Activated CD8-positive, alpha-beta memory T cell treated with anti-CD3 and anti-CD28 coated beads for 24 hours (primary cell): Measurements from ENCODE around the gene SSU72.
"Not testable (repeated sequence)": the region's sequence is repeated elsewhere in the genome, so short reads cannot be mapped to it uniquely, and the experiment has no call there.

Source experiments
- DNase-seq: peaks from one replicate; pipeline ENCODE4 v3.0.0-alpha.2; 2020

The SSU72 gene

DNA sequence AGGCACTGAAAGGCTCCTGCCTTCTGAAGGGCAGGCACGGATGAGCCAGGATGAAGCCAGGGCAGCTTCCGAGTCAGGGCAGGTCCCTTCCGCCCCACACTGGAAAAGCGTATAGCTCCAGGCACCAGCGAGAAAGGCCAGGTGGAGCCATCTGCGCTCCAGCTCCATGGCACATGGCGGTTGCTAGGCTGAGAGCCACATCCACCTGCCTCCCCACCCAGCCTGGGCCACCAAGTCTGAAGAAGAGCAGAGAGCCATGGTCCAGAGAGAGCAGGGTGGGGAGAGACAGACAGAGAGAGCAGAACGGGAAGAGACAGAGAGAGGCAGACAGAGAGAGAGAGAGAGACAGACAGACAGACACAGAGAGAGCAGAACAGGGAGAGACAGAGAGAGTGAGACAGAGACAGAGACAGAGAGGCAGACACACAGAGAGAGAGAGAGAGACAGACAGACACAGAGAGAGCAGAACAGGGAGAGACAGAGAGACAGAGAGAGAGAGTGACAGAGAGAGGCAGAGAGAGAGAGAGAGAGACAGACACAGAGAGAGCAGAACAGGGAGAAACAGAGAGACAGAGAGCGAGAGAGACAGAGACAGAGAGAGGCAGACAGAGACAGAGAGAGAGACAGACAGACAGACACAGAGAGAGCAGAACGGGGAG is 20.1 kb upstream of the SSU72 start:
- no peak for DNase-seq

GRCh38 chr1:1593834-1594601 is 19.4 kb upstream of the SSU72 start:
- no peak for DNase-seq

- DNase-seq = no peak
Observed at GRCh38 chr1:1591452-1591851, 16.8 kb upstream of the SSU72 start.

GRCh38 chr1:1583347-1584010 is 8.8 kb upstream of the SSU72 start:
- no peak for DNase-seq

DNA sequence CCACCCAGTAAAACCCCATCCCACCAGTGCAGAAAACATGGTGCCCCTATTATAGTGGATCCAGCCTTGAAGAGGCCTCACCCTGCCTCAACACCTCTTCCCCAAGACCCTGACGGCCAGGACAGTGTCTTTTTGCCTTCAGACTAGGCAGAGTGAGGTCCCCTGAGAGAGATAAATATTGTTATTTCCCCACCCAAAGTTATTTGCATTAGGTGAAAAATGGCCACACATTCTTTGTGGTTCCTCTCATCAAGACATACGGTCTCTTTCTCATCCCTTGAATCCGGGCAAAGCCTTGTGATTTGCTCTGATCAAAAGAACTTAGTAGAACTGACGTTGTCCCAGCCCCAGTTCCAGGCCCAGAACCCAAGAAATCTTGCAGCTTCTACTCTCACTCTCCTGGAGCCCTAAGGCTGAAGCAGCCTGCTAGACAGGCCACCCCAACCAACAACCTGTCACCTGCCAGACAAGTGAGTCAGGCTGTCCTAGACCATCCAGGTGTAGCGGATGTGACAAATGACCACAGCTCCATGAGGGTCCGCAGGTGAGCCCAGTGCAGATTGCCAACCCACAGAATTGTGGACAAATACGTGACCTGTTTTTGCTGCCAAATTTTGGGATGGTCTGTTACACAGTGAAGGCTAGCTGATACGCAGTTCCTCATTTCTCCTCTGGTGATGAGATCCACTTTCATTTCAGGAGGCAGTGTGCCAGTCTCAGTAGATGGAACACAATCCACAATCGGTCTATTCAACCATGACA is 8.1 kb upstream of the SSU72 start:
- no peak for DNase-seq

DNA sequence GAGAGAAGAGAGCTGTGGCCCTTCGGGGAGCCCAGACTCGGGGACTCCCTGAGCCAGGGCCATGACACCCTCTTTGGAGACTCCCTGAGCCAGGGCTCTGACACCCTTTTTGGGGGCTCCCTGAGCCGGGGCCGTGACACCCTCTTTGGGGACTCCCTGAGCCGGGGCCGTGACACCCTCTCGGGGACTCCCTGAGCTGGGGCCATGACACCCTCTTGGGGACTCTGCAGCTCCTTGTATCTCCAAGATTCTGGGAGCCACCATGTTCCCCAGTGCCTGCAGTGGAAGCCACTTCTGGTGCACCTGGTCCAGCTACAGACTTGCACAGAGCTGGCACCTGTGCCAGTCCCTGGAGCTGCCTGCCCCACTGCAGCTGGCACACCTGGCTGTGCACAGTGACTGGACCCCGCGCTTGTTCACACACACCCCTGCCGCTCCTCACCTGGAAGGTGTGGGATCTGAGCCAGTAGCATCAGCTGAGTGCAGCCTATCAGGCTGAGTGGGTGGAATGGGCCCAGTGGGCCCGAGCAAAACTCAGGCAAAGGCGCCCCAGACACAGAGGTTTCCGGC is 3.8 kb upstream of the SSU72 start:
- DNase-seq = no peak

- no peak for DNase-seq
Observed at GRCh38 chr1:1577367-1578011, 2.8 kb upstream of the SSU72 start.

GRCh38 chr1:1573843-1574720 is 581 bp downstream of the SSU72 start:
- no peak for DNase-seq

DNA sequence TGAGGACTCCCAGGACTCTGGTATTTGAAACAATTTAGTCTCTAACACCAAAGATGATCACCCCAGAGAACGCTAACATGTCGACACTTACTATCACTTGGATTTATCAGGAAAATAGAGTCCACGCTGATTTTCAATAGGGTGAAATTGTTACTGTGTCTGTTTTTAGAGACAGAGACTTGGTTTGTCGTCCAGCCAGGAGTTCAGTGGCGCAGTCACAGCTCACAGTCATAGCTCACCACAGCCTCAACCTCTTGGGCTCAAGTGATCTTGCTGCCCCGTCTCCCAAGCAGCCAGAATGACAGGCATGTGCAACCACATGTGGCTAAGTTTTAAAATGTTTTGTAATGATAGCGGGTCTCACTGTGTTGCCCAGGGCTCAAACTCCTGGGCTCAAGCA is 5.3 kb downstream of the SSU72 start:
- DNase-seq = no peak

- DNase-seq = no peak
Observed at GRCh38 chr1:1567891-1568291, 6.8 kb downstream of the SSU72 start.

DNA sequence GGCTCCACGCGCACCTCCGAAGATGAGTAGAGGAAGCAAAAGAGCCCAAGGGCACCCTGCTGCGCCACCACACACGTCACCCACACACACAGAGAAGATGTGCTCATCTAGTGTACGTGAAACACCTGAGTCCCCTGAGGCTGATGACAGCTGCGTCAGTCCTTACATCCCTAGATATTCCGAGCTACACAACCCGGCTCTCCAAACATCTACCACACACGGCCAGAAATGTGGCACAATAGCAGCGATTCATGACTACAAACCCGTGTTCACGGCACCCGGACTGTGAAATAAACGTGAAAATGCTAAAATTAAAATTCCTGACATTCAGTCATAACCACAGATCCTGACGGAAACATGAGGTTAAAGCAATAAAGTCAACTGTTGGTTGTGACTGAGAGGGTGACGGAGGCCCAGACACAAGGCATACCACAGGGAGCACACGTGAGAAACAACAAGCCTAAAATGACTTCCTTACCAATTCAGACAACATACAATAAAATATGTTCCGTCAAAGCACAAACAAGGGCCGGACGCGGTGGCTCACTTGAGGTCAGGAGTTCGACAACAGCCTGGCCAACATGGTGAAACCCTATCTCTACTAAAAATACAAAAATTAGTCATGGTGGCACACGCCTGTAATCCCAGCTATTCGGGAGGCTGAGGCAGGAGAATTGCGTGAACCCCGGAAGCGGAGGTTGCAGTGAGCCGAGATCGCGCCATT is 7.3 kb downstream of the SSU72 start:
- no peak for DNase-seq

DNA sequence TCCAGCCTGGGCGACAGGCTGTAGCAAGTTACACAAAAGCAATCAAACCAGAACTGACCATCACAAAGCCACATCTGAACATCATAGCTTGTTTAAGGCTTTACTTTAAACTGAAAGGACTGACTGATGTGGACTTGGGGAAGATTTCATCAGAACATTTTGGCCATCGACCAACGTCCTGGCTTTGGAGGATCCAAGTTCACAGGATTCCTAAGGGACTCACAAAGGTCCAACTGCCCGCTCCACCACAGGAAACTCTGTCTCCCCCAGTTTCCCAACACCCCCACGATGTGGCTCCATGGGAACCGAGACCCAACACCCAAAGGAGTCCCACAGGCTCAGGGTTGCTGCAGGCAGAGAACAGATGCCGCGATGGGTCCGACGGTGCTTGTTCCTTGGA is 9.3 kb downstream of the SSU72 start:
- DNase-seq = no peak

GRCh38 chr1:1564268-1564667 is 10.4 kb downstream of the SSU72 start:
- DNase-seq = no peak

GRCh38 chr1:1563688-1564087 is 11.0 kb downstream of the SSU72 start:
- DNase-seq = no peak

DNA sequence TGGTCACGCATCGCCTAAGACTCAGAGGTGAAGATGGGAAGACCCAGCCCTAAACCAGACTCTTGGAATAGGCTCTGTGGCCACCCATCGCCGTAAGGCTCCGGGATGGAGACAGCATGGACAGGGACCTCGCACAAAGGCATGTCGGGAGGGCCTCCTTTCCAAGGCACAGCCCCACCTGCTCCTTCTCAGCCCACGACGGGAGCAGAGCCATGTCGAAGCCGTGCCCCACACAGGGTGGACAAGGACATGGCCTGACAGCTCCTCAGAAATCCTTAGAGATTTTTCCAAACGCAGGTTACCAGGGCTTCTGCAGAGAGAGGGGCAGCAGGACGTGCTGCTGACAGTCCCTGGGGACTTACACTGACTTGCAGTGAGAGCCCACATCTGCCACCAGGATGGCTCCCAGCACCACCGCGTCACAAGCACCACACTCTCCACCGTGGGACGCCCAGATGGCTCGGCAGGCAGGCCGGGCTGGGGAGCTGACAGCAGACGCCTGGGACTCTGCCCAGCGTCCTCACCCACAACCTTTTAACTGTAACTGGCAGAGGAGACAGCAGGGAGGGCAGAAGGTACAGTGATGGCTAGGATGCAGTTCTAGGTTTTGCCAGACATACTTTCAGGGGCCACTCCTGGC is 12.0 kb downstream of the SSU72 start:
- no peak for DNase-seq

DNA sequence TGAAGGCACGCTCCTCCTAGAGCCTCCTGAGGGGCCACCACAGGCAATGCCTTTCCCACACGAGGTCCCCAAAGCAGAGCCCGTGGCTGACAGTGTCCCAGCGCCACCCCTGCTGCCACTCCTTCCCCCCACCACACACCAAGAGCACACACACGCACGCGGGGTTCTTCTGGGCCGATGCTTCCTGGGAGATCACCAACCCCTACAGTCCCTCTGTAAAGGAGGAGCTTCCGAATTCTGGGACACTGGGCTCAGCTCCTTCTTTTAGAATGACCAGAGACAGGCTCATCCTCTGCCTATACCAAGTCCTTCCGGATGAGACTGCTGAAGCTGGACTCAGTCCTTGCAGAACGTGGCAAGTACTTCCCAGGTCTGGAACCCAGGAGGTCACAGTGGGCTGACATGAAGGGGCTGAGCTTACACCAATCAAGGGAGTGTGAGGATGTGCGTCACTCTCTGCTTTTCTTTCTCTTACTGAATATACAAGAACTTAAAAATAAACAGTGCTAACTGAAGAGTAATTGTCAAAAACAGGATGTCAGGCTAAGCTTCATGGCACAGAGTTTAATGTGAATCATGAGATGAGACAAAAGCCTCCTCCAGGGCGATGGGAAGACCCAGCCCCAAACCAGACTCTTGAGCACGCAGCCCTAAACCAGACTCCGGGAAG is 12.7 kb downstream of the SSU72 start:
- DNase-seq = no peak

DNA sequence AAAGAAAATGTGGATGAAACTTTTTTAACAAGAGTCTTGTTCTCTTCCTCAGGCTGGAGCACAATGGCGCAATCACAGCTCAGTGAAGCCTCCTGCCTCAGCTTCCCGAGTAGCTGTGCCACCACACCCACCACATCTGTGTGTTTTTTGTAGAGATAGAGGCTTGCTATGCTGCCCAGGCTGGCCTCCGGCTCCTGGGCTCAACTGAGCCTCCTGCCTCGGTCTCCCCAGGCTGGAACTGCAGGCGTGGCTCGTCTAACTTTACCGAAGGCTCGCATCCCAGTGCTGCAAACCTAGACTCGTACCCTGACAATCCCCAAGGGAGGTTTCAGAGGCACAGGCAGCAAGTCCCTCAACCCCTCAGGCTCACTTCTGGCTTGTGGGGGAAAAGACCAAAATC is 14.5 kb downstream of the SSU72 start:
- no peak for DNase-seq

DNA sequence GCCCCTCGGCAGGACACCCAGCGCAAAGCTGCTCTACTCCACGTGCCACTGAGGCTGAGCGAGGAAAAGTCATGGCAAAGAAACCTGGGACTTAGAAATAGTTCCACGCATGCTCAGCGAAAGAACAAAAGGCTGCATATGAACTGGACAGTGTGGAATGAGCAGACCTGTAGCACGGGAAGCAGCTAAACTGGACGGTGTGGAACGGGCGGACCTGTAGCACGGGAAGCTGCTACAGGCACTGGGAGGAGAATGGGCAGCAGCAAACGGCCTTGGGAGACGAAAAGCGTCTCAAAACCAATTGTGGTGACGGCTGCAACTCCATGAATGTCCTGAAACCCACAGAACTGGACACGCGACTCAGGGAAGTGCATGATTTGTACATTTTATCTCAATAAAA is 15.6 kb downstream of the SSU72 start:
- no peak for DNase-seq

GRCh38 chr1:1558591-1558990 is 16.1 kb downstream of the SSU72 start:
- no peak for DNase-seq

- not testable (repeated sequence) for DNase-seq
Observed at GRCh38 chr1:1557688-1558087, 17.0 kb downstream of the SSU72 start.
